KOPT-K1 (cell line): ENCODE results near the gene SULT1A2.
"Not testable (repeated sequence)": the region's sequence is repeated elsewhere in the genome, so short reads cannot be mapped to it uniquely, and the experiment has no call there.

Source experiments
- H3K27ac ChIP-seq: fragments of 200-600 bp; sonication (generic); 2 replicates; pipeline ENCODE4 v1.5.1; 2016; ENCODE audit warnings: antibody characterized with exemption, mild to moderate bottlenecking, low read depth, low read length; ENCODE audit not compliant: poor library complexity, severe bottlenecking
- H3K36me3 ChIP-seq: fragments of 200-600 bp; sonication (generic); 2 replicates; pipeline ENCODE4 v1.5.1; 2017; ENCODE audit warnings: antibody characterized with exemption, mild to moderate bottlenecking, low read length, moderate library complexity; ENCODE audit not compliant: insufficient read depth
- H3K9me3 ChIP-seq: fragments of 200-600 bp; sonication (generic); 2 replicates; pipeline ENCODE4 v1.5.1; 2017; ENCODE audit warnings: antibody characterized with exemption, low read length, mild to moderate bottlenecking; ENCODE audit not compliant: insufficient read depth, poor library complexity, severe bottlenecking

SULT1A2 gene

DNA sequence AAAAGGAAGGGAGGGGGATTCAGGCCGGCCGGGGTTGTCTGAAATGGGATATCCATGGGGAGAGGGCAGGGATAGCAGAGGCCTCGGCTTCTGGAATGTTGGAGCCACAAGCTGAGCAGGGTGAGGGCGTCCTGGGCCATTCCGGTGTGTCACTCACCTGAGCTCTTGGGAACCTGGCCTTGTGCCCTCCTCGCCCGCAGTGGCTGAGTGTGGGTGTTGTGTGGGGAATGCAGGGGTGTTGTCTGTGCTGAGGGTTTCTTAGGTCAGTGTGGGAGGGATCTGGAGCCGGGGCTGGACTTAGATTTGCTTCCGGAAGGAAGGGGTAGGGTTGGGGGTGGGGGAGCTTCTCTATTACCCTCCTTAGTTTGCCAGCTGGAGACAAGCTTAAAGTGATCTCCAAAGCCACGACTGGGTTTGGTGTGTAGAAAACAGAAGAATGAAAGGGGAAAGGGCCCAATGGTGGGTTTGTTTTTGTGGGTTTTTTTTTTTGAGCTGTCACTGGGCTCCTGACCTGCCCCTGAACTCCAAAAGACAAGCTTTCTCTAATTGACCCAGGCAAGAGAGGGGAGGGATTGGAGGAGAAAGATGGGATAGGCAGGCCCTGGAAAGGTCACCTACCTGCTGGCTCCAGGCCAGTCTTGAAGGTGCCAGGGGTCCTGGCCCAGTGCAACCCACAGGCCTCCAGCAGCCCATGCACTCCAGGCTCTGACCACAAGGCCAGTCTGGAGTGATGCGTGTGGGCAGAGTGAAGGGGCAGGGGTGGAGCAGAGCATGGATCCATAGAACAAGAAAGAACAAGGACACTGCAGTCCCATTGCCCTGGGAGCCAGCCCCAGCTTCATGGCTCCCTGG is at the start of gene SULT1A2:
Gene SULT1A2 (minus strand): TSS at position 211 of the 852 bp plus-strand sequence. CDS start 1,120 bp downstream, outside the sequence.
- Histone ChIP-seq H3K9me3 (no peaks in the 10 kb centered on the region), H3K36me3 (peaks cover 9% of the 10 kb centered on the region; the same call in 1 of the 2 replicates), H3K27ac (no peak within 1 kb of the TSS)

DNA sequence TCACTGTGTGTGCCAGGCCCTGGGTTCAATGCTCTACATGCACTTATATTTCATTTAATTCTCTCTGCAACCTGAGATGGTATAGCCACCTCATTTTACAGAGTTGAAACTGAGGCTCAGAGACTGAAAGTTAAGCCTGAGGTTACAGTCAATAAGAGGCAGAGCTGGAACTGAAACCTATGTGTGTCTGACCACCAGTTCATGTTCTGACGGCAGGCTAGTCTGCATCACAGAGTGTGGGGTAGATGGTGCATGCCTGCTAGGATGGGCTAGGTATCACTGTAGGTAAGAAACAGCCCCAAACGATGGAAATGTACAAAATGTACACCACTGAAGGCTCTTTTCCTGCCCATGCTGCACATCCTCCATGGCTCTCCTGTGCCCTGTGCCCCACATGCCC is 43.1 kb upstream of the SULT1A2 start:
- H3K27ac ChIP-seq, H3K36me3 ChIP-seq, H3K9me3 ChIP-seq: not testable (repeated sequence)

DNA sequence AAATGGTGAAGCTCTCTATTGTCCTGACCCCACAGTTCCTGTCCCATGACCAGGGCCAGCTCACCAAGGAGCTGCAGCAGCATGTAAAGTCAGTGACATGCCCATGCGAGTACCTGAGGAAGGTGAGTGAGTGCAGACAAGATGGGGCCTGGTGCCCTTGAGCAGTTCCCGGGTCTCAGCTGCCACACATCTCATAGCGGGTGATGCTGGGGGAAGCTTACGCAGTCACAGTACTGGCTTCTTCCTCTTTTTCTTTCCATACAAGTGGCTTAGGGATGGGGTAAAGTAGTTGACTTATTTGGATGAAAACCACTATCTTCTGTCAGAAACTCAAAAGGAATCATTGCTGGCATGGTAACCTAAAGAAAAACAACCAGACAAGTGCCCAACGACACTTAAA is 41.5 kb upstream of the SULT1A2 start:
- H3K36me3 ChIP-seq, H3K27ac ChIP-seq, H3K9me3 ChIP-seq: not testable (repeated sequence)

DNA sequence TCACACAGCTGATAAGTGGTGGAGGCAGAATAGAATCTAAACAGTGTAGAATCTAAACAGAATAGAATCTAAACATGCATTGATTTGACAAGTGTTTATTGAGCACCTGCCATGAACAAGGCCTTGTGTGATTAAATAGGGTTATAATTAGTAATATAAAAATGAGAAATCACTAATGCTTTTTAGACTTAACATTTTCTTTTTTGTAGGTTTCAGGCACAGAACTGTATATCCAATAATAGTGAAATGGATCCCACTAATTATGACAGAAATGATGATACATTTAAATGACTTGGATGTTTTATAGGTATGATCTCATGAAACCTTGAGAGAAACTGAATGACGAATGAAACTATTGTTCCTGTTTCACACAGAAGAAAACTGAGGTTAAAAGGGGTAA is 40.9 kb upstream of the SULT1A2 start, which contains the start of gene NPIPB8:
Gene NPIPB8 (plus strand): TSS at position 301 of the 400 bp plus-strand sequence. CDS start 296 bp downstream, outside the sequence.
- H3K36me3 ChIP-seq, H3K27ac ChIP-seq, H3K9me3 ChIP-seq: not testable (repeated sequence)

DNA sequence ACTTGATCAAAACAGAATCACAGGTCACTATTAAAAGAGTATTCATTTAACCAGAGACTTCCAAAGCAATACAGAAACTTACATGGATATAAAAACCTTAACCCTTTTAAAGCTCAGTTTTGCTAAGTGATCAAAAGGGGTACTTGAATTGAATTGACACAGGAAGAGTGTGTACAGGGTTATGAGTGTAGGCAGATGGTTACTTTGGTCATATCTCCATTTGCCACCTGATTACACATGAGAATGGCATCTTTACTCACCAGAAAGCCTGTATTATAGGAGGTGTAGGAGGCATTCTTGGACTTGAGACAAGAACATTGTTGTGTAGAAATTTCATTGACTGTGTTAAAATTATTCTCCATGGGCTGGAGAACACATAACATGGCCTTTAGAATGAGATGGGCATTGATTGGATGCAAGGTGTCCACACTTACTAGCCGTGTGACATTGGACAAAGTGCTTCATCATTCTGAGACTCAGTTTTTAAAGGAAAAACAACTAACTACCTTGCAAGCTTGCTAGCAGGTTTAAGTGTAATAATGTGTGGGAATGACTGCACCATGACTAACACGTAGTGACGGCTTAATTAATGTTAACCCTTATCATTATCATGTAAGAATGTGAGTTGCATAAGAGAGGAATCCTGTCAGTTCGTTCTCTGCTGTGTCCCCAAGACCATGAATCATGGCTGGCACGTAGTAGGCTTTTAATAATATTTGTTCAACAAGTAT is 39.4 kb upstream of the SULT1A2 start:
- H3K27ac ChIP-seq, H3K36me3 ChIP-seq, H3K9me3 ChIP-seq: not testable (repeated sequence)

- not testable (repeated sequence) for H3K9me3 ChIP-seq, H3K27ac ChIP-seq, H3K36me3 ChIP-seq
Observed at GRCh38 chr16:28630905-28631304, 34.1 kb upstream of the SULT1A2 start.

- peak overlapping the region; percentile 78 for H3K27ac ChIP-seq
- no peaks in the 10 kb centered on the region for H3K9me3 ChIP-seq
Observed at GRCh38 chr16:28623172-28623711, 26.4 kb upstream of the SULT1A2 start.

GRCh38 chr16:28622532-28623171 is 25.8 kb upstream of the SULT1A2 start:
- Histone ChIP-seq H3K36me3 (peaks cover 23% of the 10 kb centered on the region; the same call in 1 of the 2 replicates), H3K27ac (peak overlapping the region; percentile 78)
- H3K9me3 ChIP-seq: not testable (repeated sequence)

More at GRCh38 chr16:28623172-28623711, 26.4 kb upstream of the SULT1A2 start:
- H3K36me3 ChIP-seq: peaks cover 17% of the 10 kb centered on the region; the same call in 1 of the 2 replicates

GRCh38 chr16:28621481-28622155 is 24.8 kb upstream of the SULT1A2 start:
- no peaks in the 10 kb centered on the region for H3K9me3 ChIP-seq
- H3K27ac ChIP-seq: no peak overlapping the region
- peaks cover 23% of the 10 kb centered on the region; the same call in 1 of the 2 replicates for H3K36me3 ChIP-seq

DNA sequence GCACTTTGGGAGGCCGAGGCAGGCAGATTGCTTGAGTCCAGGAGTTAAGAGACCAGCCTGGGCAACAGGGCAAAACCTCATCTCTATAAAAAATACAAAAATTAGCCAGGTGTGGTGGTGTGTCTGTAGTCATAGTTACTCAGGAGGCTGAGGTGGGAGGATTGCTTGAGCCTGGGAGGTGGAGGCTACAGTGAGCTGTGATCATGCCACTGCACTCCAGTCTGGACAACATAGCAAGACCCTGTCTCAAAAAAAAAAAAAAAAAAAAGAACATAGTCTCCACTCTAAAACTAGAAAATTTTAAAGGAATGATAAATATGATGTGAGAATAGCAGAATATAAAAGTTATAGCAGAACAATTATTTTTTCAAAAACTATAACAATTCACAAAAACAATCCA is 23.5 kb upstream of the SULT1A2 start:
- not testable (repeated sequence) for H3K27ac ChIP-seq, H3K9me3 ChIP-seq
- peaks cover 23% of the 10 kb centered on the region; the same call in 1 of the 2 replicates for H3K36me3 ChIP-seq

- peaks cover 23% of the 10 kb centered on the region; the same call in 1 of the 2 replicates for H3K36me3 ChIP-seq
- H3K9me3 ChIP-seq: no peaks in the 10 kb centered on the region
- no peak overlapping the region for H3K27ac ChIP-seq
Observed at GRCh38 chr16:28617874-28618273, 21.0 kb upstream of the SULT1A2 start.

GRCh38 chr16:28616636-28617035 is 19.8 kb upstream of the SULT1A2 start:
- no peak overlapping the region for H3K27ac ChIP-seq

GRCh38 chr16:28616224-28616577 is 19.4 kb upstream of the SULT1A2 start:
- H3K9me3 ChIP-seq, H3K27ac ChIP-seq: not testable (repeated sequence)
- H3K36me3 ChIP-seq: peaks cover 23% of the 10 kb centered on the region; the same call in 1 of the 2 replicates

More at GRCh38 chr16:28616636-28617035, 19.8 kb upstream of the SULT1A2 start:
- no peaks in the 10 kb centered on the region for H3K9me3 ChIP-seq
- H3K36me3 ChIP-seq: peaks cover 23% of the 10 kb centered on the region; the same call in 1 of the 2 replicates

DNA sequence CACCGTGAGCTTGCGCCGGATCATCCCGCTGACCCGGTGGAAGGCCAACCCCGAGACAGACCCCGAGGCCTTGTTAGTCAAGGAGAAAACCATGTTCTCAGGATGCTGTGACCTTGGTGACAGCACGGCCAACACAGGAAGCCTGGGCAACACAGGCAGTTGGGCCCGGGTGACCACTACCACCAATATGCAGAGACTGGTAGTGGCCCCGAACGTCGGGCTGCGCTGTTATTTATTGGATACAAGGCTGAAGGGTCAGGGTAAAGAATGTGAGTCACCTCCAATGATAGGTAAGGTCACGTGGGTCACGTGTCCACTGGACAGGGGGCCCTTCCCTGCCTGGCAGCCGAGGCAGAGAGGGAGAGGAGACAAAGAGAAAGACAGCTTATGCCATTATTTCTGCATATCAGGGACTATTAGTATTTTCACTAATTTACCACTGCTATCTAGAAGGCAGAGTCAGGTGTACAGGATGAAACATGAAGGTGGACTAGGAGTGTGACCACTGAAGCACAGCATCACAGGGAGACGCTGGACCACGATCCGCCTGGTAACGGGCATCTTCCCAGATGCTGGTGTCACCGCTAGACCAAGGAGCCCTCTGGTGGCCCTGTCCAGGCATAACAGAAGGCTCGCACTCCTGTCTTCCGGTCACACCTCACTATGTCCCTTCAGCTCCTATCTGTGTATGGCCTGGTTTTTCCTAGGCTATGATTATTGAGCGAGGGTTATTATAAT is 18.8 kb upstream of the SULT1A2 start:
- H3K36me3 ChIP-seq: peaks cover 17% of the 10 kb centered on the region; the same call in 1 of the 2 replicates
- H3K9me3 ChIP-seq, H3K27ac ChIP-seq: not testable (repeated sequence)
